Effector memory CD8-positive, alpha-beta T cell (primary cell): ENCODE measurements around the gene LRP6.
"Not testable (repeated sequence)": the region's sequence is repeated elsewhere in the genome, so short reads cannot be mapped to it uniquely, and the experiment has no call there.

Experiments used
- ATAC-seq: fragments of 150-1000 bp; cut with Tn5 transposase; replicated peaks from 2 replicates; pipeline ENCODE4 v1.10.0; 2021; ENCODE audit warnings: mild to moderate bottlenecking, moderate library complexity
- DNase-seq, 3 experiments: peaks; one replicate each; pipeline ENCODE4 v3.0.0; 2021
- H3K27ac Mint-ChIP-seq, 2 donors: one replicate each; pipeline ENCODE4 v1.8.0; 2022; ENCODE audit warnings: mild to moderate bottlenecking in 2 of 2, mixed read lengths in 2 of 2, moderate library complexity in 2 of 2
- H3K27me3 Mint-ChIP-seq, 2 donors: one replicate each; pipeline ENCODE4 v1.8.0; 2022; ENCODE audit warnings: mixed read lengths in 2 of 2
- H3K36me3 Mint-ChIP-seq: one replicate; pipeline ENCODE4 v1.8.0; 2022; ENCODE audit warnings: mild to moderate bottlenecking, moderate library complexity, mixed read lengths; ENCODE audit not compliant: insufficient read depth
- H3K4me1 Mint-ChIP-seq, 2 donors: one replicate each; pipeline ENCODE4 v1.8.0; 2022; ENCODE audit warnings: low read depth in 2 of 2, mixed read lengths in 2 of 2
- H3K4me3 Mint-ChIP-seq, 2 donors: one replicate each; pipeline ENCODE4 v1.8.0; 2022; ENCODE audit warnings: mild to moderate bottlenecking in 2 of 2, mixed read lengths in 2 of 2, moderate library complexity in 2 of 2
- H3K9me3 Mint-ChIP-seq, 2 donors: one replicate each; pipeline ENCODE4 v1.8.0; 2022; ENCODE audit warnings: mixed read lengths in 2 of 2

The LRP6 gene

GRCh38 chr12:12281134-12281533 lies 14.3 kb upstream of the LRP6 start:
- Mint-ChIP-seq H3K4me3 (no peak overlapping the region), H3K9me3 (no peaks in the 10 kb centered on the region), H3K27ac (no peak overlapping the region), H3K27me3 (peaks cover 43 to 49% of the 10 kb centered on the region in 2 donors), H3K4me1 (no peaks in the 10 kb centered on the region), H3K36me3 (peaks cover 3% of the 10 kb centered on the region)
- ATAC-seq = no peak
- DNase-seq = no peak

- Mint-ChIP-seq H3K36me3 (peaks cover 3% of the 10 kb centered on the region), H3K27ac (no peak overlapping the region), H3K4me1 (no peaks in the 10 kb centered on the region), H3K9me3 (no peaks in the 10 kb centered on the region), H3K27me3 (peaks cover 24 to 45% of the 10 kb centered on the region in 2 donors), H3K4me3 (no peak overlapping the region)
- DNase-seq (no peak), ATAC-seq (no peak)
Observed at GRCh38 chr12:12278899-12279298, 12.1 kb upstream of the LRP6 start.

- peaks cover 3% of the 10 kb centered on the region for H3K36me3 Mint-ChIP-seq
- H3K4me1 Mint-ChIP-seq = no peaks in the 10 kb centered on the region
- H3K27ac Mint-ChIP-seq = no peak overlapping the region
- H3K4me3 Mint-ChIP-seq = no peak overlapping the region
- no peaks in the 10 kb centered on the region for H3K9me3 Mint-ChIP-seq
- no peak for DNase-seq
- no peak for ATAC-seq
- peaks cover 9 to 15% of the 10 kb centered on the region in 2 donors for H3K27me3 Mint-ChIP-seq
Observed at GRCh38 chr12:12275874-12276273, 9.0 kb upstream of the LRP6 start.

GRCh38 chr12:12273291-12273957 lies 6.6 kb upstream of the LRP6 start:
- no peaks in the 10 kb centered on the region for H3K9me3 Mint-ChIP-seq
- peaks cover 3% of the 10 kb centered on the region for H3K36me3 Mint-ChIP-seq
- ATAC-seq (no peak), DNase-seq (no peak)
- no peaks in the 10 kb centered on the region for H3K4me1 Mint-ChIP-seq
- no peak overlapping the region for H3K27ac Mint-ChIP-seq
- peaks cover 6 to 15% of the 10 kb centered on the region in 2 donors for H3K27me3 Mint-ChIP-seq
- no peak overlapping the region for H3K4me3 Mint-ChIP-seq

DNA sequence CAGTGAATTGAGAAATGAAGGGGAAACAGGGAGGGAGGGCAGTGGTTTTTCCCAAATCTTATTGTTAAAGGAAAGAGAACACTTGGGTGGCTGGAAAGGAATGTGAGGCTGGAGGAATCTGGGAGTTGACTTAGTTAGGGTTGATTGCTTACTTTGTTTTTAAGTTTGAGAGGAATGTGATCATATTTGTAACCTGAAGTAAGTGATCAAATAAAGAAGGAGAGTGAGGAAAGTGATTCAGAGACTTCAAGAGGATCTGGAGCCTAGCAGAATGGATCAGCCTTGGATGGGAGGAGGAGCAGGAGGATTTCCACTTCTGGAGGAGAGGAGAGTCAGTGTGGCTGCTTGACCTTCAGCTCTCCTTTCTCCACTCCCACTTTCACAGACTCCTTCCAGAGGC lies 6.0 kb upstream of the LRP6 start:
- peaks cover 3% of the 10 kb centered on the region for H3K36me3 Mint-ChIP-seq
- ATAC-seq (no peak), DNase-seq (no peak)
- H3K27ac Mint-ChIP-seq = no peak overlapping the region
- no peak overlapping the region for H3K4me3 Mint-ChIP-seq
- H3K27me3 Mint-ChIP-seq = peaks cover 9 to 20% of the 10 kb centered on the region in 2 donors
- H3K4me1 Mint-ChIP-seq = no peaks in the 10 kb centered on the region
- no peaks in the 10 kb centered on the region for H3K9me3 Mint-ChIP-seq

DNA sequence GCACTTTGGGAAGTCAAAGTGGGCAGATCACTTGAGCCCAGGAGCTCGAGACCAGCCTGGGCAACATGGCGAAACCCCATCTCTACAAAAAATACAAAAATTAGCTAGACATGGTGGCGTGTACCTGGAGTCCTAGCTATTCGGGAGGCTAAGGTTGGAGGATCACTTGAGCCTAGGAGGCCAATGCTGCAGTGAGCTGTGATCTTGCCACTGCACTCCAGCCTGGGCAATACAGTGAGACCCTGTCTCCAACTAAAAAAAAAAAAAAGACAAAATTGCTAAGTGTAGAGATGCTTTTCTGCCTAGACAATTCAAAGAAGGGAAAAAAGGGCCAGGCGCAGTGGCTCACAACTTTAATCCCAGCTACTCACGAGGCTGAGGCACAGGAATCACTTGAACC lies 3.4 kb upstream of the LRP6 start:
- H3K4me3 Mint-ChIP-seq = no peak overlapping the region
- no peak overlapping the region for H3K27ac Mint-ChIP-seq
- H3K36me3 Mint-ChIP-seq = peaks cover 3% of the 10 kb centered on the region
- DNase-seq (no peak), ATAC-seq (no peak)
- H3K27me3 Mint-ChIP-seq = peaks cover 33 to 37% of the 10 kb centered on the region in 2 donors
- peaks cover 11 to 13% of the 10 kb centered on the region in 2 donors for H3K4me1 Mint-ChIP-seq
- no peaks in the 10 kb centered on the region for H3K9me3 Mint-ChIP-seq

DNA sequence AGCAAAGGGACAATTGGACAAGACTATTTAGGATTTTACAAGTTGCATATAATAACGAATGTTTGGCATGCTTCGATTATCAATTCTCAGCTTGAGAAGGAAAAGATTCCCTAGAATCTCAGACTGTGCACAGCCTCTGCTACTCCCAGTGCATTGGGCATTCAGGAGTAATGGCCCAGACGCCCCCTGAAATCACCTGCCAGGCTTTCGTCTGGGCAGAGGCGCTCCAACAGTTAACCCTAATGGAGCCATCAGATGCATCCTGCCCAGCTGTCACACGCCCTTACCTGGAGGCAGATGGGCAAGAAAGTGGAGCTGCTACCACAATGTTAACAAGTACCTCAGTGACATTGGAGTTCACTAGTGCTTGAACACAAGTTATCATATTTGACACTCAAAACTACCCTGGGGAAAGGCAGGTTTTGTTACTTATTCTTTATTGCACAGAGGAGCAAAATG lies 927 bp upstream of the LRP6 start:
- ATAC-seq (no peak), DNase-seq (no peak)
- H3K4me3 Mint-ChIP-seq = peak overlapping the region; percentile 84 to 86
- H3K27ac Mint-ChIP-seq = no peak overlapping the region
- H3K27me3 Mint-ChIP-seq = peaks cover 49 to 62% of the 10 kb centered on the region in 2 donors
- peaks cover 12 to 13% of the 10 kb centered on the region in 2 donors for H3K4me1 Mint-ChIP-seq
- H3K9me3 Mint-ChIP-seq = no peaks in the 10 kb centered on the region
- no peaks in the 10 kb centered on the region for H3K36me3 Mint-ChIP-seq

GRCh38 chr12:12266389-12266872 lies 413 bp downstream of the LRP6 start:
- H3K27me3 Mint-ChIP-seq = peaks cover 59 to 75% of the 10 kb centered on the region in 2 donors
- no peak for DNase-seq
- no peaks in the 10 kb centered on the region for H3K36me3 Mint-ChIP-seq
- ATAC-seq = no peak
- peaks cover 12 to 13% of the 10 kb centered on the region in 2 donors for H3K4me1 Mint-ChIP-seq
- H3K27ac Mint-ChIP-seq = no peak overlapping the region
- peak overlapping the region; percentile 84 to 86 for H3K4me3 Mint-ChIP-seq
- no peaks in the 10 kb centered on the region for H3K9me3 Mint-ChIP-seq

DNA sequence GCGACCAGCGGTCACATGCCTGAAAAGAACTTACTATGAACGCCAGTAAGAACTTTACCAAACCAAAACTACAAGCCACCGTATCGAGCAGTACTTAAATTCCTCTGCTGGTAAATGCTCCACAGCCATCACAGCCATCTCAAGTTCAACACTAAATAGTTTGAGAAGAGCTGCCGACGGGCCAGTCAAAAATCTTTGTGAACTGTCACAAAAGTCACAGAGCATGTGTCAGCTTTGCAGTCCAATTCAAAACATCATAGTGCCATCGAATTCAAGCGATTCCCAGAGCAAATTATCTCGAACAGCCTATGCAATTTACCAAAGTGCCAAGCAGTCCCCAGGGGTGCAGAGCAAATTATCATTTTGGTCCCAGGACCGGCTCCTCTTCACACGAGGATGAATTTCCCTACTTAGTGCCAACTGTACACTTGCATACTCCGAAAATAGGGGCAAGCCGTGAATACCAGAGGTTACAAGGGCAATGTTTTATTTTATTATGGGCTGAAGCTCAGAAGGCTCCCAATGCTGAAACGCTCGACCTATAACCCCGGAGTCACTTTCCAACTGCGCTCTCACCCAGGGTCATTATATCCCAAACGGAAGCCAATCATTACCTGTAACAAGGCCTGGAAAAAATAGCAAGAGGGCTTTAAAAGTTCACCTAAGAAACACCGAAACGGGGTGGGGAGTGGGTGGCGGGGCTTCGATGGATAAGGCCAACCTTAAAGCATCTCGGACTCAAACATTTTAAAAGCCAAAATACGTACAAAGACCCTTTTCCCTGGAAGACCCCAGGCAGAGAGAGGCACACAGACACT lies 1.1 kb downstream of the LRP6 start:
- Mint-ChIP-seq H3K4me3 (peak overlapping the region; percentile 84 to 86), H3K4me1 (peaks cover 12 to 13% of the 10 kb centered on the region in 2 donors), H3K27ac (no peak overlapping the region), H3K9me3 (no peaks in the 10 kb centered on the region), H3K36me3 (no peaks in the 10 kb centered on the region), H3K27me3 (peaks cover 59 to 78% of the 10 kb centered on the region in 2 donors)
- no peak for DNase-seq
- no peak for ATAC-seq

DNA sequence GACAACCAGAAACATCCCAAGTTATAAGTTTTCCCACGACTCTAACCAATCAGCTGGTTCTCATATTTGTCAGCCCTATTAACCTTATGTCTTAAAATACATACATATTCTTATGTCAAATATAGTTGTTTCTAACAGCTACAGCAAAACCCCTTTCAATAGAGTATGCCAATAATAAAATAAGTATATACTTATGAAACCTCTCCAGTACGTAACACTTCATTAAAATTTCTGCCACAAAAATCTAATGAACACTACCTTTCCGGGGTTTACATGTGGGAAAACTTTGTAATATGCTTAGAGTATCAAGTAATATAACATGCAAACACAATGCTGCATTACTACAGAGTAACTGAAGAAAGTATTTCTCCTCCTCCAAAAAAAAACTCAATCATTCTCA lies 1.8 kb downstream of the LRP6 start:
- DNase-seq (no peak), ATAC-seq (no peak)
- no peaks in the 10 kb centered on the region for H3K36me3 Mint-ChIP-seq
- H3K9me3 Mint-ChIP-seq = no peaks in the 10 kb centered on the region
- H3K27ac Mint-ChIP-seq = no peak overlapping the region
- H3K27me3 Mint-ChIP-seq = peaks cover 59 to 72% of the 10 kb centered on the region in 2 donors
- H3K4me3 Mint-ChIP-seq = peak overlapping the region in 1 of 2 donors; percentile 86
- H3K4me1 Mint-ChIP-seq = peaks cover 12 to 13% of the 10 kb centered on the region in 2 donors

DNA sequence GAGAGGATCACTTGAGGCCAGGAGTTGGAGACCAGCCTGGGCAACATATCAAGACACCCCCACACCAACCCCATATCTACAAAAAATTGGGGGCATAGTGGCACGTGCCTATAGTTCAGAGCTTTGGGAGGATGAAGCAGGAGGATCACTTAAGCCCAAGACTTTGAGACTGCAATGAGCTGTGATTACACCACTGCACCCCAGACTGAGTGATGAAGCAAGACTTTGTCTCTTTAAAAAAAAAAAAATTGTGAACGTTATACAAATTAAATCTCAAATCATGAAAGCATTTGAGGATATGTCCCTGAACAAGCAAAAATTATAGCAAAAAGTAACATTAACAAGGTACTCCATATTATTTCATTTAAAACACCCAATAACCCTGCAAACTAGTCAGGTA lies 2.9 kb downstream of the LRP6 start:
- Mint-ChIP-seq H3K4me3 (no peak overlapping the region), H3K27me3 (peaks cover 66 to 80% of the 10 kb centered on the region in 2 donors), H3K4me1 (peaks cover 12 to 13% of the 10 kb centered on the region in 2 donors), H3K36me3 (no peaks in the 10 kb centered on the region), H3K27ac (no peak overlapping the region), H3K9me3 (no peaks in the 10 kb centered on the region)
- ATAC-seq (no peak), DNase-seq (no peak)

DNA sequence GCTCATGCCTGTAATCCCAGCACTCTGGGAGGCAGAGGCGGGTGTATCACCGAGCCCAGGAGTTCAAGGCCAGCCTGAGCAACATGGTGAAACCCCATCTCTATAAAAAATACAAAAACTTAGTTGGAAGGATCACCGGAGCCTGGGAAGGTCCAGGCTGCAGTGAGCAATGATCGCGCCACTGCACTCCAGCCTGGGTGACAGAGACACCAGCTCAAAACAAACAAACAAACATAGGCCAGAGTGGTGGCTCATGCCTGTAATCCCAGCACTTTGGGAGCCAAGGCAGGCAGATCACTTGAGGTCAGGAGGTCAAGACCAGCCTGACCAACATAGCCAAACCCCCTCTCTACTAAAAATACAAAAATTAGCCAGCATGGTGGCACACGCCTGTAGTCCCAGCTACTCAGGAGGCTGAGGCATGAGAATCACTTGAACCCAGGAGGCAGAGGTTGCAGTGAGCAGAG lies 10.5 kb downstream of the LRP6 start:
- H3K4me3 Mint-ChIP-seq, H3K4me1 Mint-ChIP-seq, H3K27ac Mint-ChIP-seq, H3K9me3 Mint-ChIP-seq, H3K36me3 Mint-ChIP-seq, ATAC-seq, DNase-seq: not testable (repeated sequence)
- H3K27me3 Mint-ChIP-seq = peaks cover 23 to 29% of the 10 kb centered on the region in 2 donors

DNA sequence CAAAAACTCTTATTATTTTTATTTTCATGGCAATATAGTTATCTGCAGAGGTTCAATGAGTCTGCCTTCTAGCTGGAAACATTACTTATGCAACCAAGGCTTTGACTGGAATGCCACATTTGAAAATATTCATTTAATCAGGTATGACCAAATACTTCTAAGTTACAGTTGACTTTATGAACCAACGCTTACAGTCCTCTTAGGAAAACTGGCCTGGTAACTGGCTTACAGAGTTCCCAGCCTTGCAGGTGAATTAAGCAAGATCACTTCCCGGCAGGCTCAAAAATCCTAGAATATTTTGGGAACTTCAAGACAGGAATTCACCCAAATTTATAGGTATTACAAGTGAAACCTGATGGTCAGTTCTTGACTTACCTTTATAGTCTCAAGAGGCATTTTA lies 12.3 kb downstream of the LRP6 start:
- no peaks in the 10 kb centered on the region for H3K36me3 Mint-ChIP-seq
- peaks cover 0 to 2% of the 10 kb centered on the region in 2 donors for H3K4me1 Mint-ChIP-seq
- H3K27me3 Mint-ChIP-seq = peaks cover 23 to 25% of the 10 kb centered on the region in 2 donors
- no peaks in the 10 kb centered on the region for H3K9me3 Mint-ChIP-seq
- H3K4me3 Mint-ChIP-seq = no peak overlapping the region
- no peak for DNase-seq
- no peak overlapping the region for H3K27ac Mint-ChIP-seq
- no peak for ATAC-seq
